ENCODE measurements around the gene AP4M1.

The AP4M1 gene

GRCh38 chr7:100155553-100156317 lies 54.3 kb downstream of the AP4M1 start:
- H3K4me3 Mint-ChIP-seq, result peak overlapping the region; percentile 81 to 89 (median 89)
- H3K27me3 Mint-ChIP-seq (ENCODE audit: low read depth), result no peaks in the 10 kb centered on the region
- H3K4me1 Mint-ChIP-seq, result peaks cover 15% of the 10 kb centered on the region
- TF ChIP-seq CTCF (IDR thresholded peaks at IDR 0.05; ENCODE audit: unreplicated experiment in 3 of 3), result no peak
- H3K36me3 Mint-ChIP-seq (ENCODE audit: low read depth), result peaks cover 20% of the 10 kb centered on the region
- H3K27ac Mint-ChIP-seq, result no peak overlapping the region
- no peaks in the 10 kb centered on the region for H3K9me3 Mint-ChIP-seq

- Mint-ChIP-seq H3K9me3 (no peaks in the 10 kb centered on the region), H3K36me3 (ENCODE audit: low read depth) (peaks cover 20% of the 10 kb centered on the region), H3K4me1 (peaks cover 15% of the 10 kb centered on the region), H3K27me3 (ENCODE audit: low read depth) (no peaks in the 10 kb centered on the region), H3K27ac (peak overlapping the region; percentile 5 to 81 (median 17)), H3K4me3 (peak overlapping the region; percentile 81 to 89 (median 89))
- TF ChIP-seq CTCF (IDR thresholded peaks at IDR 0.05; ENCODE audit: unreplicated experiment in 3 of 3), result no peak
These were observed 55.1 kb downstream of the AP4M1 start for GRCh38 chr7:100156331-100157068.

GRCh38 chr7:100157069-100157333 lies 55.6 kb downstream of the AP4M1 start:
- peak overlapping the region; percentile 5 to 81 (median 17) for H3K27ac Mint-ChIP-seq
- TF ChIP-seq CTCF (IDR thresholded peaks at IDR 0.05; ENCODE audit: unreplicated experiment in 3 of 3), result no peak
- no peaks in the 10 kb centered on the region for H3K27me3 Mint-ChIP-seq (ENCODE audit: low read depth)
- H3K4me1 Mint-ChIP-seq, result peaks cover 15% of the 10 kb centered on the region
- H3K9me3 Mint-ChIP-seq, result no peaks in the 10 kb centered on the region
- peak overlapping the region; percentile 81 to 89 (median 89) for H3K4me3 Mint-ChIP-seq
- H3K36me3 Mint-ChIP-seq (ENCODE audit: low read depth), result peaks cover 20% of the 10 kb centered on the region

GRCh38 chr7:100157334-100158228 lies 56.1 kb downstream of the AP4M1 start:
- peak overlapping the region; percentile 81 to 89 (median 89) for H3K4me3 Mint-ChIP-seq
- H3K9me3 Mint-ChIP-seq, result no peaks in the 10 kb centered on the region
- peaks cover 14% of the 10 kb centered on the region for H3K36me3 Mint-ChIP-seq (ENCODE audit: low read depth)
- peak in 1 of 3 experiments; percentile 8 for TF ChIP-seq CTCF (IDR thresholded peaks at IDR 0.05; ENCODE audit: unreplicated experiment in 3 of 3)
- H3K27ac Mint-ChIP-seq, result peak overlapping the region; percentile 17 to 81 (median 77)
- H3K27me3 Mint-ChIP-seq (ENCODE audit: low read depth), result no peaks in the 10 kb centered on the region
- H3K4me1 Mint-ChIP-seq, result peaks cover 15% of the 10 kb centered on the region

All from nephron (organoid).